GM18498 (cell line): ENCODE measurements around the gene POGLUT3.
A peak's percentile ranks its signal among the peaks of the same experiment; 100 is the strongest.

Experiments
- ATAC-seq: cut with Tn5 transposase; IDR thresholded peaks from one replicate; pipeline ENCODE4 v1.9.1; 2021; ENCODE audit warnings: mild to moderate bottlenecking, moderate library complexity; ENCODE audit not compliant: unreplicated experiment

POGLUT3 gene

GRCh38 chr11:108500721-108501120 lies 2.5 kb upstream of the POGLUT3 start:
- no peak for ATAC-seq

DNA sequence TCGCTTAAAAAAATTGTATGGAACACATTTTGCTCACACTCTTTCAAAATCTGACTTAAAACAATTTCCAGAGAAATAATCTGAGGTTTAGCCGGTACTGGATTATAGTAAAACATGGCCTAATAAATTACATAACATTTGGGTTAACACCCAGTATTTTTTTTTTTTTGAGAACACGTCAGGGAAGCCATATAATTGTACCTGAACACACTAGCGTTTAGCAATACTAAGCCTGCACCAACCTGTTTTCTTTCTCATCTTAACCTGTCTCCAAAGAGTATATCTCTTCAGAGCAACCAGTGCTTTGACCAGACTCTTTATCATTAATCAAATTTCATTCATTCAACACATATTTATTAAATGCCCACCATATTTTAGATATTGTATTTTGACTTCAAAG lies 2.0 kb upstream of the POGLUT3 start:
- no peak for ATAC-seq

- ATAC-seq = no peak
Observed at GRCh38 chr11:108498816-108499408, 728 bp upstream of the POGLUT3 start.

DNA sequence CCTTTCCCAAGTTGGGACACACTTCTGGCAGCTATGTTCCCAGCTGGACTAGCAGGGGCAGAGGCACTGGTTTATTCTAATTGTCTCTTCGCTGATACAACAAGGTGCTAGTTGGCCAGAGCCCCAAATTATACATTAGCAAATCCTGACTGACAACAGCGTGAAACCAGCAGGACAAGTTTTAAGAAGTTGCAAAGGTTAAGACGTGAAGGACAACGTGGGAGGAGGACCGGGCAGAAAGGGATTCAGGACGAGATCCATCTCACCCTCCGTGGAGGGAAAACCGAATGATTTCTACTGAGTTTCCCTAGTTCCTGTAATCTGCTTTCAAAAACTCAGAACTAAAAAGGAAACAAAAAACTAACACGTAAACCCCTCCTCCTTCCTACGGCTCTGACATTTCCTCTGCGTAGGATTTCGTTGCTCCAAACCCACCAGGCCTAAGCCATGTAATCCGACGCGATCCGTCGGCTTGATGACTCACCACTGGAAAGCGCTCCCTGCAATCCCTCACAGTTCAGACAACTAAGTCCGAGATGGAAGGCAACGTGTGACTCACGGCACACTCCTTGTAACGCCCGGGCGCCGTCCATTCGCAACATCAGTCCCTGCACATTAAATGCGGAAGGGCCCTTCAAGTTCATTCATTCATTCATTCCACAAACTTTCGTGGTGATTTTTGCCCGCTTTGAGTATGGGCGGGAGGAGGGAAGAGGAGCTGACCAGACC lies 703 bp downstream of the POGLUT3 start:
- ATAC-seq = peak; percentile 56

DNA sequence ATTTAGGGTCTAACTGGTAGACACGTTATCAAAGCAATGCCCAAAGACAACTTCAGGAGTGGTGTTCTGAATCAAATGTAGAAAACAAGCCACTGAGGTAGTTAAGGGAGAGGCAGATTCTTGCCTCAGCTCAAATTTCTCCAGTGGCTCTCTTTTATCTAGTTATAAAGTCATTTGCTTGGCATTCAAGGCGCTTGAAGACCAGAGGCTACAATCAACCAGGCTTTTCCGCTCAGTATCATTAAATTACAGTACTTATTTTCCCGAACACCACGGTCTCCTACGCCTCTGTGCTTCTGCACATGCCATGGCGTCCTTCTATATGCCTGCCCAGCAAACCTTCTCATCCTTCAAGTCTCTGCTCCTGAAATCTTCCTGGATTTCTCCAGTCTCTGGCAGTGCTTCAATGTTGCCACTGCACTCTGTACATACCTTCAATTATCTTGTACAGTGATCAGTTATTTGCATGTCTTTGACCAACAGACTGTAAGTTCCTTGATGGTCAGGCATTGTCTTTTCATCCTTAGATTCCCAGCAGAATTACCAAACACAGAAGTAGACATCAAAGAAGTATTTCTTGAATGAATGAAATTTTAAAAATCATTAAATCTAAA lies 1.4 kb downstream of the POGLUT3 start:
- ATAC-seq = no peak

DNA sequence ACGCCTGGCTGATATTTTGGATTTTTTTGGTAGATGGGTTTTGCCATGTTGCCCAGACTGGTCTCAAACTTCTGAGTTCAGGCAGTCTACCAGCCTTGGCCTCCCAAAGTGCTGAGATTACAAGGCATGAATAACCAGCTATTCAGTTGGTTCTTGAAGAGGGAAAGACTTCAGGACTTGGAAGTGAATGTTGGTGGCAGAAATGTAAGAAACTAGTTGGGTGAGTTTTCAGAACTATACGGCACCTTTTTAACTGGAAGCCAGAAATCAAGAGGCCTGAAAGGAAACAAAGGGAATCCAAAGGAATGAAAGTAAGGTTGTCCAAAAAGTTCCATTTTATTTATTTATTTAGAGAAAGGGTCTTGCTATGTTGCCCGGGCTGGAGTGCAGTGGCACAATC lies 2.9 kb downstream of the POGLUT3 start:
- no peak for ATAC-seq

DNA sequence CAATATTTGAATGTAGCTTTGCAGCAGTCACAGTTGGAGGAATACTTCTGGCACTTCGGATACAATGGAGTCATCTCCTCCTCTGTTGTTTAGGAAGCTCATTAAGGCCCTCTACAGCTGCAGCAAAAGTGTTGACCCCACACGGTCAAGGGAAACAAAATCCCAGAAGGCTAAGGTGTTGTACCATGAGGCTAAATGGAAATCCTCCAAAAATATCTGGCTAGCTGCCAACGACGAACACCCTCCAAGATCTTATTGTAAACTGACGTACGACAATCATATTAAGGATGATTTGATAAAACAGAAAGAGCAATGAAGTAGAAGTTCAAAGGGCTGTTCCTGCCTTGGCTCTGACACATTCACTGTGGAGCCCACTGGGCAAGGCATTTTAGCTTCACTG lies 4.0 kb downstream of the POGLUT3 start:
- ATAC-seq = no peak

- no peak for ATAC-seq
Observed at GRCh38 chr11:108491936-108492335, 6.2 kb downstream of the POGLUT3 start.

- ATAC-seq = no peak
Observed at GRCh38 chr11:108486828-108487227, 11.4 kb downstream of the POGLUT3 start.

GRCh38 chr11:108486331-108486730 lies 11.9 kb downstream of the POGLUT3 start:
- no peak for ATAC-seq

GRCh38 chr11:108483163-108483562 lies 15.0 kb downstream of the POGLUT3 start:
- no peak for ATAC-seq

DNA sequence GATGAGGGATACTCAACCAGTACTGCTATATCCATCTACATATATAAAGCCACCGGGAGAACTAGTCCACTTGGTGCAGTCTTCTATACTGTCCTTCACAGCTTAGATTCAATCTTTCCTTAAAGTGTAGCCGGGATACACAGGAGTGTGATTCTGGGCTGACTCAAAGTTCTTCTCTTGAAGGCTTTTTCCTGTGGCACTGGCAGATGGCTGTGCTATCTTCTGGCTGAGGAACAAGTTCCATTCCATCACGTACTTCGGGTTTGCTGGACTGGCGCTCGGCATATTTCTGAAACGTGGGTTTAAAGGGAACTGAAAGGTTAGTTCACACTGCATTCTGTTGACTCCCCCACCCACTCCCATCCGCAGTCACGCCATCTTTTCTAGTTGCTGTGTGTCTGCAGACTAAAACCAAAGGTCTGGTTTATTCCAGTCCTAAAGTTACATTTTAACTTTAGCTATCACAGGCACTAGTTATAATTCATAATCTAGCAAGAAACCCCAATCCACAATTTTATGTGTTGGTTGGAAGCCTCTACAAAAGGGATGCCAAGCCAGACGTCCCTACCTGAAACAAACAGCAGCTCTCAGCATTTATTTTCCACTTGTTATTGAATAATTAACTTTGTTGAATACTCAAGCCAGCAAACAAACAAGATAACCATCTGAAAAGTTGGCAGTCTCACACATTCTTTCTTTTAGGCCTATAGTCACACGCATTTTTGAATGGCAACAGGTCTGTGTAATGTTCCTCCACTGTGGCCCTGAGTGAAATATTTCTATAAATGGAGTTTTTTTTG lies 23.3 kb downstream of the POGLUT3 start:
- ATAC-seq = no peak

DNA sequence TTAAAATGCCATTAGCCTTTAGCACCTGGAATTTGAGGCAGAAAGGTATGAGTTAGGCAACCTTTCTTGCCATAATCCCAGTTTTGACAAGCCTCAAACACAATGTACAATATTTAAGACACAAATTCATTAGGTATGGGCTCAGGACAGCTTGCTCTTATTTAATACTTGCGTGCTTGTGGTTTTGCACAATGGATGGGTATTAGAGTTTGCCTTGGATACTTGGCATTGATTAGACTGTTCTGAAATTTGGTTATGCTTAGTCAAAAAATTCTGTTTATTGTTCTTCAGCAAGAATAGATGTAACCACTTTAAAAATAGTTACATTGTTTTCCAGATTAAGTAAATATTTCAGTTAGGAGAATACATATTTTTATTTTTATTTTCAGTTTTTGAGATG lies 25.5 kb downstream of the POGLUT3 start:
- ATAC-seq = no peak

DNA sequence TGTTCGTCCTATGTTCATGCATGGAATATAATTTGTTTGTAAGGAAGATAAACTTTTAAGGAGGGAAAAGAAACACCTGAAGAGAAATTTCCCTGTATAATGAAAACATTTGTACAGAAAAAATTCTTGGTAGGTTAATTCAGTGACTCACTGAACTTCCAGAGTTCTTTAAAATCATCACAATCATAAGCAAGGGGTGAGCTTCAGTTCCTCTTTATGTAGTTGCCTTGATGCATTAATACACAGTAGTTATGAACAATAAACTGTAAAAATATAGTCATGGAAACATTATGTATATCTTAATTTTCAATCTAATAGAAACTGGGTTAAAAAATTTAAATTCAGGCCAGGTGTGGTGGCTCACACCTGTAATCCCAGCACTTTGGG lies 29.7 kb downstream of the POGLUT3 start:
- no peak for ATAC-seq

DNA sequence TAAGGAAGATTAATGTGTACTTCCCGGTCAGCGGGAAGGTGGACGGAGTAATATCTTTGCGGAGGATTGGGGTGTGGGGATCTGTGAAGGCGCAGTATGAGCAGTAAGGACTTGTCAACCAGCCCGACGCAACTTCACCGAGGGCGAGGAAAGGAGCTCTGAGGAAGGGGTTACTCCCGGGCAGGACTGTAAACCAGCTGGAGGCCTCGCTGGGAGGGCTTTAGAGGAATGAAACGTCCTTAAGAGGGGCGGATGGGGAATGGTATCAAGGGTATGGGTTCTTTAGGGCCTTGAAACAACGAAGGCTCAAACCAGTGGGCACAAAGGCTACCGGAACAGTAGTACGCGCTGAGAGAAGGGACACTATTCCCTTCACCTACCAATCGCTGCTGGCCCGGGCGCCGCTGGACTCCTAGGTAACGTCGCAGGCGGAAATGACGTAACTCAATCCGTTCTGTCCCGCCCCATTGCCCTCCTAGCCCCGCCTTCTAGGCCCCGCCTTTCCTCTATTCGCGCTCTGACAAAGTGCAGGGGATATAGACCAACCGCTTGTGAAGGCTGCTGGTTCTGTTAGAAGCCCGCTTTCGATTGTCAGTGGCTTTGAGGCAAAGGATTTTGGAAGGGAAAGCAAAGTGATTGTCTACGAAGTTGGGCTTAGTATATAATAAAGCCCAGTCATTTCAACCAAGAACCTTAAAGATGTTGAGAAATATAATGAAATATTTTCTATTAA lies 30.9 kb downstream of the POGLUT3 start, which contains the start of gene C11orf65:
TSS of gene C11orf65 (minus strand) at position 439 of the 733 bp plus-strand sequence. CDS start 5,970 bp downstream, outside the sequence.
- peak; percentile 100 for ATAC-seq

GRCh38 chr11:108466405-108466804 lies 31.8 kb downstream of the POGLUT3 start:
- no peak for ATAC-seq

DNA sequence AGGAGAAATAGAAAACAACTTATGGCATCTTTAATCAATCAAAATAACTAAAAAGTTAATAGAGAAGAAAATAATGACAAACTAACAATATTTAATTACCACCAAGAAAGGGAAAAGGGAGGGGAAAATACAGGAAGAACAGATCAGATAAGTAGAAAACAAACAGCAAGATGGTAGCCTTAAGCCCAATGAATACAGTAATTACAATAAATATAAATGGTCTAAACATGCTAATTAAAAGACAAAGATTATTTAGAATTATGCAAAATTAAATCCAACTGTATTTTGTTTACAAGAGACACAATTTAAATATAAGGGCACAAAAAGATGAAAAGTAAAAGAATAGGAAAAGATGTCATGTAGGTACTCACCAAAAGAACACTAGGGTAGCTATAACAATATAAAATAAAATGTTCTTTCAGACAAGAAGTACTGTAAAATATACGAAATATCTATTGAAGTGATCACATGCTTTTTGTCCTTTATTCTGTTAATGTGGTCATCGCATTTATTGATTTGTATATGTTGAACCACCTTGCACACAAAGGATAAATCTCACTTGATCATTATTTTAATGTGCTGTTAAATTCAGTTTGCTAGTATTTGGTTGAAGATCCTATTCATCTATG lies 44.9 kb downstream of the POGLUT3 start:
- ATAC-seq = no peak
